ENCODE results near the gene NDUFA13.

Gene NDUFA13

GRCh38 chr19:19549804-19550464, 33.9 kb downstream of the NDUFA13 start:
- DNase-seq = peak in 2 of 4 experiments; percentile 20 to 36

DNA sequence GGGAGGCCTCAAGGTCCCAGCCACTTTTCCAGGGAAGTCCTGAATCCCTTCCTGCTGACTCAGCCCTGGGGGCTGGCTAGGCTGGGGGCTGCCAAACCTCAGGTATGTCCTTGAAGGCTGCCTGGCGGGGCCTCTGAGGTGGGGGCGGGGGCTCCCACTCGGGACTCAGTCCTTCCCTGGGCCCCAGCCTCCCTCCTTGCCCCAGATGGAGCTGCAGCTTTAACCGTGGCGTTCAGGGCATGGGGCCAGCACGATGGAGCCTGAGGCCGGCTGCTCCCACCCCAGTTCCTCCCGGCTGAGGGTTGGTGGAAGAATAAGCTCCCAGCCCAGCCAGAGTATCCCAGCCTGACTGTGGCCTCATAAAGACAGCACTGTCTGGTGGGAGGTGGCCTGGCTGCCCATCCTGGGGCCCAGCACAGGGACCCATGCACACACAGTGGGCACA, 34.5 kb downstream of the NDUFA13 start:
- DNase-seq = no peak

- DNase-seq = no peak
Measured at GRCh38 chr19:19550972-19551852, 35.2 kb downstream of the NDUFA13 start.

- DNase-seq = no peak
Measured at GRCh38 chr19:19551853-19552192, 35.8 kb downstream of the NDUFA13 start.

DNA sequence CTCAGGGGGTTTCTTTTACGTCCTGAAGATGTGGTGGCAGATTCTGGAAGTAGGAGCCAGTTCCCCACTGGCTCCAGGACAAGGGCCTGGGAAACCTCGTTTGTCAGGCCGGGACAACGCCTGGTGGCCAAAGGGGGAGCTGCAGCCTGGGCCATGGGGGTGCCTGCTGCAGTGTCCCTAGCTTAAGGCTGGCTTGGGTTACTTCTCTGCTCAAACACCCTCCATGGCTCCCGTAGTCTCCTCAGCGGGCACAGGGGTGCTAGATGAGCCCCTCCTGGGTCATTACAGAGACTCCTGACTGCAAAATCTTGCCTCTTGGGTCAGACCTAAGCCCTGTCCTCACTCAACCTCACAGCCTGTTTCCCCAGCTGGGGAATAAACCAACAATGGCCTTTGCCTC, 36.8 kb downstream of the NDUFA13 start:
- DNase-seq = peak; percentile 44 to 78 (median 55)

- DNase-seq = no peak
Measured at GRCh38 chr19:19553670-19554069, 37.6 kb downstream of the NDUFA13 start.

GRCh38 chr19:19554074-19555023, 38.3 kb downstream of the NDUFA13 start:
- peak; percentile 68 to 79 (median 75) for DNase-seq

DNA sequence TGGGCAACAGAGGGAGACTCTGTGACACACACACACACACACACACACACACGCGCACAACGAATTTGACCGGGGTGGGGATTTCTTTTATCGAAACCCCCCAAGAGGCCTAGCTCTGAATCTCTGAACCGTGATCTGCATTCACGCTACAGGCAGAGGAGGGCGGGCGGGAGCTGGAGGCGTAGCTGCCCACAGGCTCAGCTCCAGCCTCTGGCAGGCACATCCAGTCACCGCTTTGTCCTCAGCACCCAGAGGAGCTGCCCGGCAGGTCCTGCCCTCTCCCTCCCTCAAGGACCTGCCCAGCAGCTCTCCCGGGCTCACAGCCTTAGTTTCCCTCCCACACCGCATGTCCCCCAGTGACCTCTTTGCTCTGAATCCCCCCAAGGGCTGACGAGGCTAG, 42.0 kb downstream of the NDUFA13 start:
- DNase-seq = no peak

GRCh38 chr19:19558636-19559035, 42.6 kb downstream of the NDUFA13 start:
- no peak for DNase-seq

DNA sequence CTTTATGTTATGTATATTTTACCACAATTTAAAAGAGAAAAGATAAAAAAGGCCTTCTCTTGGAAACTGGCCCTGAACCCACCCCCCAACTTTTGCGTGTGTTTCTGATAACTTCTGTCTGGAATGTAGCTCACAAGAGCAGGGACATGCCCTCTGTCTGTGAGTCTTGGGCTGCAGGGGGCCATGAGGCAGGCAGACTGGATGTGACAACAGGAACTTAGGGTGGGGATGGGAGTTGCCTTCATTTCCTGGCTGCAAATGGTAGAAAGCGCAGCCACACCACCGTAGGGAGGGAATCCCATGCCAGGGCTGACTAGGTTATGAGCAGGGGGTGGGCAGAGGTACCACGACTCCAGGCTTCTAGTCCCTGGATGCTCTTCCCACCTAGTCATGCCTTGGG, 43.9 kb downstream of the NDUFA13 start:
- DNase-seq = no peak

GRCh38 chr19:19561946-19562664, 46.1 kb downstream of the NDUFA13 start:
- DNase-seq = no peak

DNA sequence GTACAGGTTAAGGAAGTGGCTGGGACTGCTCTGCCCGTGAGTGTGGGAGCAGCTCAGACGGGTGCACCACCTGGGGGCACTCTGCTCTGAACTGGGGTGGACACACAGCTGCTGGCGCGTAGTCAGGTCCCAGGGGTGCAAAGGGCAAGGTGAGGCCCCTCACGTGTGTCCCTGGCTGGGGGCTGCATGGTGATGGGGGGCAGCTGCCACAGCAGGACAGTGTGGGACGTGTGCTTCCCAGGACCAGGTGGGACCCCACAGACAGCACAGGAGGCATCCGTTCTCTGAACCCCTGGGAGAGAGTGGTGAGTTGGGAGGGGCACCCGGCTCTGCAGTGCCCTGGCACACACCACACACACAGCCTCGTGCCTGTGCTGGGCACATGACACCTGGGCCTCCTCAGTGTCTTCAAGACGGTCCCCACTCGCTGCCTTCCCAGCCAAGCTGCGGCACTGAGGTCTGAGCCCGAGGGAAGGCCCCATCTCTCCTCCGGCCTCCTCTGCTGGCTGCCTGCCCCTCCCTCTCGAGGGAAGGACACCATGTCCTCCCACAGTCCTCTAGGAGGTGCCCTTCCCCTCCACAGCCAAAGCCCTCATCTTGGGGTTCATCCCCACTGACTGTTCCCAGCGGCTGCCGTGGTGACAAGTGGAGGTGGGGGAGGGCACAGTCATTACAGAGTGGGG, 46.8 kb downstream of the NDUFA13 start:
- peak in 2 of 4 experiments; percentile 10 to 21 for DNase-seq

DNA sequence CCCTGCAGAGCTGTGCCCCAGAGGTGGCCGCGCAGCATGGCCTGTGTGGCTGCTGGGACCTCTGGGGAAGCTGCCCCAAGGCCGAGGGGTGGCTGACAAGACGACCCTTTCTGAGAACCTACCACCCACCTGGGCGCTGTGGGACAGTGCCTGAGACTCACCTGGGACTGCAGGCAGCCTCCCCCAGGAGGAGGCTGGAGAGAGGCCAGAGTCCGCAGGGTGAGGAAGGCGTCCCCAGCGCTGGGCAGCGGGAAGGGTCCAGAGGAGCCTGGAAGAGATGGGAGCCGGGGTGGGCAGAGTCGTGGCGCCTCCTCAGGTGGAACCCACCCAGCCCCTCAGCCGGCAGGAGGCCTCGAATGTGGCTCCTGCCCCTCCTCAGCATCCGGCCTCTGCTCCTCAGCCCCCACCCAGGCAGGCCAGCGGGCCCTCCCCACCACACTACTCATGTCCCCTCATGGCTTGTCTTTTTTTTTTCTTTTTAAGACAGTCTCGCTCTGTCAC, 47.4 kb downstream of the NDUFA13 start:
- no peak for DNase-seq

GRCh38 chr19:19566306-19566705, 50.3 kb downstream of the NDUFA13 start:
- DNase-seq = no peak

DNA sequence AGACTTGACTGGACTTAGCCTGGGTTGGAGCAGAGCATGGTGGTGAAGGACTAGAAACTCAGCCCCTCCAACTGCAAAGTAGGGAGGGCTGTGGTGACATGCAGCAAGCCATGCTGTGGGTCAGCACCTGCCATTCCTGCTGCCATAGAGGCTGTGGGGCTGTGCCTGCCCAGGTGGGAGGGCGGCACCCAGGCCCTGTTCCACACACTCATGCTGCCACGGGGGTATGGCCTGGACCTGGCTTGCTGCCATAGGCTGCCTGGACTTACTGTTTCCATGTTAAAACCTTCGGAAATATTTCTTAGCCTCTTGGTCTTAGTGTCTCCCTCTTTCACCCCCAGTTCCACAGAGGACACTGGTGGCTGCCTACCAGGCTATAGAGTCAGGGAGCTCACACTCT, 51.4 kb downstream of the NDUFA13 start:
- DNase-seq = no peak

DNA sequence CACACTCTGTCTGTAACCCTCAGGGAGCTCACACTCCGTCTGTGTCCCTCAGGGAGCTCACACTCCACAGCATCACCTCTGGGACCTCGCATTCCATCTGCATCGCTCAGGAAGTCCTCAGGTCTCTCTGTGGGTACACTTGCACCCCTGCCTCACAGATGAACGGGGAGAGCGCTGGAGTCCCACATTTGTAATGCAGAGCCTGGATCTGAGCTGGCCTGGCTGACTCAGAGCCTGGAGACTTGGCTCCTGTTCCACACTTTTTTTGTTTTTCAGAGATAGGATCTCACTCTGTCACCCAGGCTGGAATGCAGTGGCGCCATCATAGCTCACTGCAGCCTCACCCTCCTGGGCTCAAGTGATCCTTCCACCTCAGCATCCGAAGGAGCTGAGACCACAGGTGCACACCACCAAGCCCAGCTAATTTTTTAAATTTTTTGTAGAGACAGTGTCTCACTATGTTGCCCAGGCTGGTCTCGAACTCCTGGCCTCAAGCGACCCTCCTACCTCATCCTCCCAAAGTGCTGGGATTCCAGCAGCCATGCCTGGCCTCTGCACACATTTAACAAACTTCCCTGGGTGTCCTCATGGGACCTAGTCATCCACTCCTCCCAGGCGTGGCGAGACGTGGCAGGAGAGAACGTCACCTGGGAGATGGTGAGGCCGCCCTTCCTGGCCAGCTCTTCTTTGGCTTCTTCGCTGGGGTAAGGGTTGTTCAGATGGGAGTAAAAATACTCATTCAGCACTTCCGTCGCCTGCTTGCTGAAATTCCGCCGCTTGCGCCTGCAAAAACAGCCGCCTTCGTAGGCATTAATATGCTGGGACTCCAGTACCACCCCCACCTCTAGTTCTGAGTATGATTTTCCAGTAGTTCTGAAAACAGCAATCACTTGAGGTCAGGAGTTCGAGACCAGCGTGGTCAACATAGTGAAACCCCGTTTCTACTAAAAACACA, 53.1 kb downstream of the NDUFA13 start:
- DNase-seq = no peak

DNA sequence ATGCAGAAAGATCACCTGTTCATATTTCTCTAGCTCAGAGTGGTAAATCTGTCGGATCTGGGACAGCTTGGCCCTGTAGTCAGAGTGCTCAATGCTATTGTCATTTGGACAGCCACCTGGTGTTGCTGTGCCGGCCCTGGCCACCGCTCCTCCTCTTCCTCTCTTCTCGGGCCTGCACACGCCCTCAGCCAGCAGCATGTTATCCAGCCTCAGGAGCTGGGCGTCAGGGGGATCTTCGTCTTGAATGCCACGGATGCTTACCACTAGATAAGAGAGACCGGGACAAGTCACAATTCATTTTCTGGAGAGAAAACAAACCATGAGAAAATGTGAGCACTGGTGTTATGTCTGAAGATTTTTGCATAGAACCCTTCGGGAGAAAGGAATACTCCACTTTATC, 54.5 kb downstream of the NDUFA13 start:
- no peak for DNase-seq

DNA sequence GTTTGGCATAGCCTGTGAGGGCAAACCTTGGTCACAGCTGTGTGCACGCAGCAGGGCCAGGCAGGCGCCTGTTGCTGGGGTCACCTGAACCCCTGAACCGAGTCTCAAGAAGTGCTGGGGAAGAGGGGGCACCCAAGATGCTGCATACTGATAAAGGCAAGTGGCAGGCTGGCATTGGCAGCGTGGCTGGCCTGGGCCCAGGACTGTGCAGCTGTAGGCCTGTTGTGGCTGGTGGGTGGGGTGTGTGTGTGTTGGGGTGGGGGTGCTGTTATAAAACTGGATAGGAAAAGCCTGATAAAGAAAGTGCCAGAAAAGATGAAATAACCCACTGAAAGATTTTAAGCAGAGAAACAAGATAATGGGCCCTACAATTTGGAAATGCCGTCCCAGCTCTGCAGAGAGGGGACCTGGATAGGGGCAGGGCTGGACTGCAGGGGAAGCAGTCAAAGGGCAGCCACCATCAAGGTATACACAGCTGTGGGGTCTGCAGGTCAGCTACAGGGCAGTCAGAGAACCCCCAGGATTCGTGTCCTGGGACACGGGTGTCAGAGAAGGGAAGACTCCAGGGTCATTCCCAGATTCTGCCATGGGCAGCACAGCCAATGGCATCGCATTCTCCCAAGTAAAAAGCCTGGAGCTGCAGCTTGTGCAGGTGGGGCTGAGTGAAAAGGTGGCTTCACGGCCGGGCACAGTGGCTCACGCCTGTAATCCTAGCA, 55.2 kb downstream of the NDUFA13 start:
- no peak for DNase-seq

- no peak for DNase-seq
Measured at GRCh38 chr19:19575411-19575810, 59.4 kb downstream of the NDUFA13 start.
